B cell (primary cell): ENCODE measurements around the gene PITX3. TPM values are rescaled to one million over a fixed set of nuclear protein-coding genes. Genes with fewer than 3 reads are reported as not detected.
A peak's percentile ranks its signal among the peaks of the same experiment; 100 is the strongest.

Experiments used
- ATAC-seq: fragments of 200-7000 bp; cut with Tn5 transposase; one replicate; pipeline ENCODE4 v1.10.0; 2021; ENCODE audit warnings: low read depth, mild to moderate bottlenecking, moderate number of reproducible peaks, moderate library complexity
- CTCF ChIA-PET: fragments of 350-600 bp; sonication (Branson Sonifier 250); formaldehyde crosslinking; loops from one replicate; lab custom pipeline; 2021; ENCODE audit warnings: antibody characterized with exemption, inconsistent platforms; lab: Charles Lee
- POLR2A ChIA-PET: fragments of 350-600 bp; sonication (Branson Sonifier 250); formaldehyde crosslinking; loops from one replicate; lab custom pipeline; 2021; ENCODE audit warnings: antibody characterized with exemption; lab: Charles Lee
- DNase-seq: peaks from one replicate; pipeline ENCODE4 v3.0.0; 2013
- H2AFZ ChIP-seq: 2 replicates; pipeline ENCODE4 v1.6.1; 2012; ENCODE audit warnings: mild to moderate bottlenecking, low read depth, low read length; ENCODE audit not compliant: insufficient read depth, poor library complexity, severe bottlenecking
- H3K27ac ChIP-seq, 2 donors: 1 replicate in 1 of 2; 2 replicates in 1 of 2; pipeline ENCODE4 v1.5.1; 2012 to 2013; ENCODE audit warnings: low read length in 2 of 2, mild to moderate bottlenecking in 2 of 2, moderate library complexity in 1 of 2
- H3K27me3 ChIP-seq, 4 experiments: fragments of 200-600 bp in 1 of 4; sonication (generic) in 1 of 4; replicated peaks in 1 of 4; 1 replicate in 2 of 4; 2 replicates in 2 of 4; pipeline versions ENCODE4 v1.6.1 to v1.7.0; 2013 to 2016; ENCODE audit warnings: low read length in 3 of 4, mild to moderate bottlenecking in 2 of 4, mixed read lengths in 1 of 4, moderate library complexity in 1 of 4; ENCODE audit not compliant: insufficient read depth in 4 of 4, control insufficient read depth in 3 of 4; ENCODE audit errors: control extremely low read depth in 1 of 4
- H3K36me3 ChIP-seq, 2 experiments: replicated peaks in 1 of 2; 1 replicate in 1 of 2; 2 replicates in 1 of 2; pipeline versions ENCODE4 v1.6.1 to v1.7.1; 2013; ENCODE audit warnings: low read length in 1 of 2; ENCODE audit not compliant: insufficient read depth in 2 of 2, control insufficient read depth in 1 of 2; ENCODE audit errors: control extremely low read depth in 1 of 2, extremely low read depth in 1 of 2
- H3K4me1 ChIP-seq, 2 donors: fragments of 200-600 bp in 1 of 2; sonication (generic) in 1 of 2; 1 replicate in 1 of 2; 2 replicates in 1 of 2; pipeline versions ENCODE4 v1.5.1 to v1.6.1; 2013 to 2017; ENCODE audit warnings: low read length in 2 of 2; ENCODE audit not compliant: control insufficient read depth in 2 of 2, insufficient read depth in 2 of 2
- H3K4me2 ChIP-seq: replicated peaks from 2 replicates; pipeline ENCODE3; 2012; ENCODE audit warnings: mild to moderate bottlenecking, low read depth, low read length; ENCODE audit not compliant: poor library complexity, severe bottlenecking
- H3K4me3 ChIP-seq, 5 experiments: fragments of 200-600 bp in 1 of 5; sonication (generic) in 1 of 5; 1 replicate in 3 of 5; 2 replicates in 2 of 5; pipeline versions ENCODE4 v1.5.1 to v1.7.0; 2011 to 2016; ENCODE audit warnings: low read length in 4 of 5, mild to moderate bottlenecking in 4 of 5, low read depth in 2 of 5, control low read depth in 1 of 5, moderate library complexity in 1 of 5; ENCODE audit not compliant: insufficient read depth in 1 of 5; ENCODE audit errors: control extremely low read depth in 1 of 5, extremely low read depth in 1 of 5
- H3K79me2 ChIP-seq: fragments of 200-600 bp; sonication (generic); one replicate; pipeline ENCODE4 v1.6.0; 2016; ENCODE audit warnings: low read length; ENCODE audit not compliant: control insufficient read depth, insufficient read depth
- H3K9ac ChIP-seq: fragments of 200-600 bp; sonication (generic); 2 replicates; pipeline ENCODE4 v1.6.1; 2017; ENCODE audit warnings: mild to moderate bottlenecking, low read length, moderate library complexity
- H3K9me3 ChIP-seq, 3 donors: one replicate each; pipeline versions ENCODE4 v1.6.1 to v1.7.1; 2013; ENCODE audit warnings: low read length in 2 of 3; ENCODE audit not compliant: control insufficient read depth in 2 of 3, insufficient read depth in 1 of 3; ENCODE audit errors: control extremely low read depth in 1 of 3
- H4K20me1 ChIP-seq: 2 replicates; pipeline ENCODE4 v1.6.0; 2012; ENCODE audit warnings: mild to moderate bottlenecking, low read length; ENCODE audit not compliant: insufficient read depth, control insufficient read depth, poor library complexity, severe bottlenecking
- H3K27ac Mint-ChIP-seq: one replicate; pipeline ENCODE4 v1.8.0; 2021; ENCODE audit warnings: mixed read lengths
- H3K27me3 Mint-ChIP-seq: one replicate; pipeline ENCODE4 v1.8.0; 2021; ENCODE audit warnings: mixed read lengths
- H3K4me1 Mint-ChIP-seq: one replicate; pipeline ENCODE4 v1.8.0; 2021; ENCODE audit warnings: mixed read lengths
- H3K4me3 Mint-ChIP-seq: one replicate; pipeline ENCODE4 v1.8.0; 2021; ENCODE audit warnings: mixed read lengths
- H3K9me3 Mint-ChIP-seq: one replicate; pipeline ENCODE4 v1.8.0; 2022; ENCODE audit warnings: mixed read lengths; ENCODE audit not compliant: insufficient read depth
- CTCF ChIP-seq: fragments of 200-600 bp; IDR thresholded peaks from one replicate; pipeline ENCODE4 v1.8.0; 2022; ENCODE audit warnings: antibody characterized with exemption, mild to moderate bottlenecking
- EZH2 ChIP-seq: IDR thresholded peaks from 2 replicates; pipeline ENCODE4 v1.6.1; 2012; ENCODE audit warnings: borderline replicate concordance, low read depth, mild to moderate bottlenecking, moderate library complexity, low read length; ENCODE audit not compliant: insufficient read depth, poor library complexity, severe bottlenecking
- WGBS: methylation state at CpG from one replicate; pipeline ENCODE4 v1.1.5; 2013; ENCODE audit warnings: missing lambda C conversion rate; ENCODE audit not compliant: insufficient coverage; 5-methylcytosine and 5-hydroxymethylcytosine counted together
- intact Hi-C: fragments of 100-400 bp; cut with micrococcal nuclease; formaldehyde crosslinking; loops from one replicate; pipeline ENCODE4 v1.10.0; 2022
- polyA plus RNA-seq: library from polyadenylated mRNA; depleted of rRNA; stranded (reverse); fragments of >200 nt; gene quantifications from 2 replicates; pipeline ENCODE4 v1.2.3, GENCODE V29; 2012
- total RNA-seq, 2 donors: library from RNA; stranded (reverse); fragments of 120-200 nt in 1 of 2; gene quantifications; 1 replicate in 1 of 2; 2 replicates in 1 of 2; pipeline versions ENCODE4 v1.2.3 to v1.2.4, GENCODE V29; 2013 to 2022

The PITX3 gene
- total and polyA plus RNA-seq, 2 donors (not counting 1 experiment from before 2014, with no cell fraction given): not detected

GRCh38 chr10:102227050-102227449, 14.3 kb downstream of the PITX3 start:
- no peak overlapping the region for H2AFZ ChIP-seq
- DNase-seq: peak; percentile 16
- no peaks in the 10 kb centered on the region for H4K20me1 ChIP-seq
- intact Hi-C loops: loop anchor here (5.0 kb wide), 2 partner anchors 60 to 275 kb away; partner anchors contain the start of genes ACTR1A and SUFU
- H3K4me1 ChIP-seq: peaks cover 32 to 38% of the 10 kb centered on the region in 2 donors
- no peak for TF ChIP-seq EZH2
- TF ChIP-seq CTCF: no peak
- H3K27me3 ChIP-seq: peaks cover 0 to 62% (median 41%) of the 10 kb centered on the region in 4 experiments
- no peak overlapping the region for H3K9ac ChIP-seq
- peak overlapping the region; percentile 45 for H3K4me3 Mint-ChIP-seq
- no peak for ATAC-seq
- peaks cover 63% of the 10 kb centered on the region for H3K27me3 Mint-ChIP-seq
- no peaks in the 10 kb centered on the region for H3K36me3 ChIP-seq
- H3K79me2 ChIP-seq: no peaks in the 10 kb centered on the region
- no peak overlapping the region for H3K4me2 ChIP-seq
- H3K27ac Mint-ChIP-seq: no peak overlapping the region
- 93% methylated on average over 5 of the region's 8 CpGs for WGBS
- H3K27ac ChIP-seq: no peak overlapping the region
- no peaks in the 10 kb centered on the region for H3K9me3 Mint-ChIP-seq
- H3K4me1 Mint-ChIP-seq: peaks cover 33% of the 10 kb centered on the region
- ChIA-PET POLR2A (no interaction called here), CTCF (interaction anchor here (1.5 to 11.2 kb wide), 7 partner anchors 8 to 357 kb away, joined by 4 to 391 read pairs (median 11); partner anchors contain the start of gene PITX3)
- peaks cover 0 to 23% (median 0%) of the 10 kb centered on the region in 3 donors for H3K9me3 ChIP-seq
- no peak overlapping the region for H3K4me3 ChIP-seq

GRCh38 chr10:102226542-102226870, 14.8 kb downstream of the PITX3 start:
- no peaks in the 10 kb centered on the region for H3K9me3 Mint-ChIP-seq
- CTCF ChIA-PET: interaction anchor here (0.9 to 11.2 kb wide), 8 partner anchors 9 to 357 kb away, joined by 3 to 391 read pairs (median 8); partner anchors contain the start of gene PITX3
- ATAC-seq: no peak
- H3K27me3 Mint-ChIP-seq: peaks cover 61% of the 10 kb centered on the region
- POLR2A ChIA-PET: no interaction called here
- H3K27ac Mint-ChIP-seq: no peak overlapping the region
- TF ChIP-seq CTCF (no peak), EZH2 (no peak)
- 68% methylated on average over 7 of the region's 8 CpGs for WGBS
- Histone ChIP-seq H3K27ac (no peak overlapping the region), H4K20me1 (no peaks in the 10 kb centered on the region), H3K4me1 (peaks cover 27 to 32% of the 10 kb centered on the region in 2 donors), H3K27me3 (peaks cover 0 to 56% (median 38%) of the 10 kb centered on the region in 4 experiments), H2AFZ (peak overlapping the region; percentile 81), H3K4me3 (peak overlapping the region in 4 of 5 experiments; percentile 16 to 53 (median 36)), H3K4me2 (peak overlapping the region; percentile 84), H3K36me3 (no peaks in the 10 kb centered on the region), H3K79me2 (no peaks in the 10 kb centered on the region), H3K9ac (peak overlapping the region; percentile 56), H3K9me3 (peaks cover 0 to 17% (median 0%) of the 10 kb centered on the region in 3 donors)
- no peak for DNase-seq
- peaks cover 28% of the 10 kb centered on the region for H3K4me1 Mint-ChIP-seq
- peak overlapping the region; percentile 84 for H3K4me3 Mint-ChIP-seq
- intact Hi-C loops: loop anchor here (1.0 to 5.0 kb wide), 3 partner anchors 15 to 276 kb away; partner anchors contain the start of genes ACTR1A, PITX3 and SUFU
